ENCODE results near the gene DCXR. TPM values are rescaled to one million over a fixed set of nuclear protein-coding genes. Genes with fewer than 3 reads are reported as not detected.

Gene DCXR
- total and polyA plus RNA-seq, 2 of the 13 experiments (the other 11 are each of a cell fraction or from before 2014, with no cell fraction given): 287 to 311 TPM

GRCh38 chr17:81994593-81995462, 42.7 kb downstream of the DCXR start (continued):
- TF ChIP-seq ZBTB39 (CRISPR knock-in tag; IDR thresholded peaks at IDR 0.05) (no peak; the same call in none of the 2 replicates), MTF1 (CRISPR knock-in tag; IDR thresholded peaks at IDR 0.05) (0 out of 2 replicates have a peak, but pooled peaks have one; percentile 49), TEAD2 (CRISPR knock-in tag; IDR thresholded peaks at IDR 0.05) (no peak), HHEX (CRISPR knock-in tag; IDR thresholded peaks at IDR 0.05) (no peak), ZNF619 (CRISPR knock-in tag; IDR thresholded peaks at IDR 0.05) (no peak), KAT7 (CRISPR knock-in tag; IDR thresholded peaks at IDR 0.05; ENCODE audit: borderline replicate concordance) (no peak), JARID2 (CRISPR knock-in tag; IDR thresholded peaks at IDR 0.05; ENCODE audit: insufficient replicate concordance) (peak; percentile 23), RELA (CRISPR knock-in tag; IDR thresholded peaks at IDR 0.05) (0 out of 2 replicates have a peak, but pooled peaks have one; percentile 10), ZBTB42 (CRISPR knock-in tag; IDR thresholded peaks at IDR 0.05) (peak; percentile 35), KAT8 (CRISPR knock-in tag; IDR thresholded peaks at IDR 0.05) (no peak), NCOA1 (CRISPR knock-in tag; IDR thresholded peaks at IDR 0.05) (peak; percentile 7; the same call in 1 of the 2 replicates), ELF3 (CRISPR knock-in tag; IDR thresholded peaks at IDR 0.05) (no peak), TBP (CRISPR knock-in tag; IDR thresholded peaks at IDR 0.05) (no peak), ATAD3A (CRISPR knock-in tag; IDR thresholded peaks at IDR 0.05) (no peak), ZNF275 (CRISPR knock-in tag; IDR thresholded peaks at IDR 0.05; ENCODE audit: borderline replicate concordance) (no peak; the same call in 1 of the 2 replicates), KDM5B (CRISPR knock-in tag; IDR thresholded peaks at IDR 0.05; ENCODE audit: borderline replicate concordance) (no peak), FLYWCH1 (CRISPR knock-in tag; IDR thresholded peaks at IDR 0.05) (no peak), ZFY (CRISPR knock-in tag; IDR thresholded peaks at IDR 0.05) (peak; percentile 76), FOXK1 (CRISPR knock-in tag; IDR thresholded peaks at IDR 0.05; ENCODE audit: borderline replicate concordance, low read depth) (peak; percentile 45; the same call in 1 of the 2 replicates), HES4 (CRISPR knock-in tag; IDR thresholded peaks at IDR 0.05; ENCODE audit: borderline replicate concordance) (no peak)
- TF ChIP-seq, protein P1, sequence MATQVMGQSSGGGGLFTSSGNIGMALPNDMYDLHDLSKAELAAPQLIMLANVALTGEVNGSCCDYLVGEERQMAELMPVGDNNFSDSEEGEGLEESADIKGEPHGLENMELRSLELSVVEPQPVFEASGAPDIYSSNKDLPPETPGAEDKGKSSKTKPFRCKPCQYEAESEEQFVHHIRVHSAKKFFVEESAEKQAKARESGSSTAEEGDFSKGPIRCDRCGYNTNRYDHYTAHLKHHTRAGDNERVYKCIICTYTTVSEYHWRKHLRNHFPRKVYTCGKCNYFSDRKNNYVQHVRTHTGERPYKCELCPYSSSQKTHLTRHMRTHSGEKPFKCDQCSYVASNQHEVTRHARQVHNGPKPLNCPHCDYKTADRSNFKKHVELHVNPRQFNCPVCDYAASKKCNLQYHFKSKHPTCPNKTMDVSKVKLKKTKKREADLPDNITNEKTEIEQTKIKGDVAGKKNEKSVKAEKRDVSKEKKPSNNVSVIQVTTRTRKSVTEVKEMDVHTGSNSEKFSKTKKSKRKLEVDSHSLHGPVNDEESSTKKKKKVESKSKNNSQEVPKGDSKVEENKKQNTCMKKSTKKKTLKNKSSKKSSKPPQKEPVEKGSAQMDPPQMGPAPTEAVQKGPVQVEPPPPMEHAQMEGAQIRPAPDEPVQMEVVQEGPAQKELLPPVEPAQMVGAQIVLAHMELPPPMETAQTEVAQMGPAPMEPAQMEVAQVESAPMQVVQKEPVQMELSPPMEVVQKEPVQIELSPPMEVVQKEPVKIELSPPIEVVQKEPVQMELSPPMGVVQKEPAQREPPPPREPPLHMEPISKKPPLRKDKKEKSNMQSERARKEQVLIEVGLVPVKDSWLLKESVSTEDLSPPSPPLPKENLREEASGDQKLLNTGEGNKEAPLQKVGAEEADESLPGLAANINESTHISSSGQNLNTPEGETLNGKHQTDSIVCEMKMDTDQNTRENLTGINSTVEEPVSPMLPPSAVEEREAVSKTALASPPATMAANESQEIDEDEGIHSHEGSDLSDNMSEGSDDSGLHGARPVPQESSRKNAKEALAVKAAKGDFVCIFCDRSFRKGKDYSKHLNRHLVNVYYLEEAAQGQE (IDR thresholded peaks at IDR 0.05; ENCODE audit: borderline replicate concordance in 1 of 2, low read depth in 1 of 2, low read length in 2 of 2): peak in 1 of 2 experiments; percentile 52; a peak in 2 of 4 replicates
- TF ChIP-seq, protein P2, sequence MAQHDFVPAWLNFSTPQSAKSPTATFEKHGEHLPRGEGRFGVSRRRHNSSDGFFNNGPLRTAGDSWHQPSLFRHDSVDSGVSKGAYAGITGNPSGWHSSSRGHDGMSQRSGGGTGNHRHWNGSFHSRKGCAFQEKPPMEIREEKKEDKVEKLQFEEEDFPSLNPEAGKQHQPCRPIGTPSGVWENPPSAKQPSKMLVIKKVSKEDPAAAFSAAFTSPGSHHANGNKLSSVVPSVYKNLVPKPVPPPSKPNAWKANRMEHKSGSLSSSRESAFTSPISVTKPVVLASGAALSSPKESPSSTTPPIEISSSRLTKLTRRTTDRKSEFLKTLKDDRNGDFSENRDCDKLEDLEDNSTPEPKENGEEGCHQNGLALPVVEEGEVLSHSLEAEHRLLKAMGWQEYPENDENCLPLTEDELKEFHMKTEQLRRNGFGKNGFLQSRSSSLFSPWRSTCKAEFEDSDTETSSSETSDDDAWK (CRISPR knock-in tag; IDR thresholded peaks at IDR 0.05): no peak
